CD14-positive monocyte (primary cell): ENCODE data around the gene TRIM31. TPM values are rescaled to one million over a fixed set of nuclear protein-coding genes. Genes with fewer than 3 reads are reported as not detected.

ENCODE experiments used
- DNase-seq, 3 donors: peaks; one replicate each; pipeline ENCODE4 v3.0.0-alpha.2; 2011 to 2022
- H2AFZ ChIP-seq: 2 replicates; pipeline ENCODE4 v1.6.0; 2012; ENCODE audit warnings: mild to moderate bottlenecking, low read depth, low read length, inconsistent platforms; ENCODE audit not compliant: insufficient read depth, poor library complexity, severe bottlenecking
- H3K27ac ChIP-seq, 2 donors: 1 replicate in 1 of 2; 2 replicates in 1 of 2; pipeline ENCODE4 v1.5.1; 2012 to 2013; ENCODE audit warnings: low read length in 2 of 2, control low read depth in 1 of 2, inconsistent platforms in 1 of 2, low read depth in 1 of 2, mild to moderate bottlenecking in 1 of 2
- H3K27me3 ChIP-seq, 2 donors: one replicate each; pipeline versions ENCODE4 v1.6.0 to v1.6.1; 2011 to 2013; ENCODE audit warnings: low read length in 2 of 2; ENCODE audit not compliant: control insufficient read depth in 2 of 2, insufficient read depth in 2 of 2
- H3K36me3 ChIP-seq, 2 donors: replicated peaks in 1 of 2; 1 replicate in 1 of 2; 2 replicates in 1 of 2; pipeline versions ENCODE4 v1.5.1 to v1.6.1; 2012 to 2013; ENCODE audit warnings: low read length in 2 of 2, control low read depth in 1 of 2, inconsistent platforms in 1 of 2, mild to moderate bottlenecking in 1 of 2; ENCODE audit not compliant: insufficient read depth in 2 of 2, control insufficient read depth in 1 of 2
- H3K4me1 ChIP-seq, 2 donors: 1 replicate in 1 of 2; 2 replicates in 1 of 2; pipeline versions ENCODE4 v1.5.1 to v1.6.1; 2012 to 2013; ENCODE audit warnings: low read length in 2 of 2, control low read depth in 1 of 2, inconsistent platforms in 1 of 2, mild to moderate bottlenecking in 1 of 2, moderate library complexity in 1 of 2; ENCODE audit not compliant: insufficient read depth in 2 of 2, control insufficient read depth in 1 of 2
- H3K4me2 ChIP-seq: replicated peaks from 2 replicates; pipeline ENCODE3; 2012; ENCODE audit warnings: low read length, moderate library complexity, mild to moderate bottlenecking; ENCODE audit not compliant: poor library complexity, severe bottlenecking; ENCODE audit errors: extremely low read depth
- H3K4me3 ChIP-seq, 3 experiments: fragments of 200-600 bp in 1 of 3; sonication (generic) in 1 of 3; replicated peaks in 1 of 3; 1 replicate in 2 of 3; 2 replicates in 1 of 3; pipeline ENCODE4 v1.5.1; 2011 to 2013; ENCODE audit warnings: low read length in 3 of 3, mild to moderate bottlenecking in 3 of 3, control low read depth in 2 of 3, low read depth in 2 of 3, inconsistent platforms in 1 of 3, moderate library complexity in 1 of 3
- H3K79me2 ChIP-seq: 2 replicates; pipeline ENCODE4 v1.6.0; 2012; ENCODE audit warnings: mild to moderate bottlenecking, control low read depth, inconsistent platforms, low read length, moderate library complexity; ENCODE audit not compliant: insufficient read depth
- H3K9ac ChIP-seq: 2 replicates; pipeline ENCODE4 v1.6.0; 2017; ENCODE audit warnings: low read length, mild to moderate bottlenecking; ENCODE audit not compliant: insufficient read depth, poor library complexity, severe bottlenecking
- H3K9me3 ChIP-seq, 2 donors: replicated peaks in 1 of 2; 1 replicate in 1 of 2; 2 replicates in 1 of 2; pipeline versions ENCODE4 v1.5.1 to v1.6.1; 2012 to 2013; ENCODE audit warnings: low read length in 2 of 2, control low read depth in 1 of 2; ENCODE audit not compliant: control insufficient read depth in 1 of 2, insufficient read depth in 1 of 2
- H4K20me1 ChIP-seq: 2 replicates; pipeline ENCODE4 v1.6.0; 2012; ENCODE audit warnings: mild to moderate bottlenecking, low read length, control low read depth, moderate library complexity; ENCODE audit not compliant: insufficient read depth
- H3K27ac Mint-ChIP-seq, 7 donors: one replicate each; pipeline ENCODE4 v1.8.0; 2020; ENCODE audit warnings: mild to moderate bottlenecking in 7 of 7, mixed read lengths in 7 of 7, moderate library complexity in 6 of 7, inconsistent platforms in 2 of 7
- H3K27me3 Mint-ChIP-seq, 3 donors: one replicate each; pipeline ENCODE4 v1.8.0; 2021 to 2022; ENCODE audit warnings: low read depth in 3 of 3, mild to moderate bottlenecking in 3 of 3, mixed read lengths in 3 of 3, moderate library complexity in 3 of 3, inconsistent platforms in 1 of 3
- H3K36me3 Mint-ChIP-seq, 2 donors: one replicate each; pipeline ENCODE4 v1.8.0; 2020; ENCODE audit warnings: mixed read lengths in 2 of 2, inconsistent platforms in 1 of 2, mild to moderate bottlenecking in 1 of 2
- H3K4me1 Mint-ChIP-seq: one replicate; pipeline ENCODE4 v1.8.0; 2020; ENCODE audit warnings: mild to moderate bottlenecking, mixed read lengths
- H3K4me3 Mint-ChIP-seq, 2 donors: one replicate each; pipeline ENCODE4 v1.8.0; 2020; ENCODE audit warnings: mild to moderate bottlenecking in 2 of 2, mixed read lengths in 2 of 2, moderate library complexity in 1 of 2
- H3K9me3 Mint-ChIP-seq, 7 donors: one replicate each; pipeline ENCODE4 v1.8.0; 2020 to 2022; ENCODE audit warnings: mixed read lengths in 7 of 7, mild to moderate bottlenecking in 6 of 7, moderate library complexity in 6 of 7, inconsistent platforms in 2 of 7
- WGBS: methylation state at CpG from one replicate; pipeline ENCODE4 v1.1.5; 2013; ENCODE audit warnings: missing lambda C conversion rate; ENCODE audit not compliant: insufficient coverage; 5-methylcytosine and 5-hydroxymethylcytosine counted together
- intact Hi-C, 2 donors: fragments of 100-400 bp; cut with micrococcal nuclease; formaldehyde crosslinking; loops; one replicate each; pipeline versions ENCODE4 v1.15.0 to v1.15.1; 2023
- polyA plus RNA-seq, 3 donors: library from polyadenylated mRNA; depleted of rRNA in 1 of 3; unstranded in 2 of 3; stranded (reverse) in 1 of 3; fragments of 300-500 nt in 2 of 3; fragments of >200 nt in 1 of 3; fragmentation: Illumina TruSeq in 2 of 3; gene quantifications; 1 replicate in 2 of 3; 2 replicates in 1 of 3; pipeline ENCODE4 v1.2.3, GENCODE V29; 2012 to 2021
- TF ChIP-seq, protein P1 (sequence below): fragments of 200-600 bp; IDR thresholded peaks from one replicate; pipeline ENCODE4 v1.8.0; 2022; ENCODE audit warnings: antibody characterized with exemption, mild to moderate bottlenecking

TRIM31 gene
- polyA plus RNA-seq, 3 donors: not detected

- no peaks in the 10 kb centered on the region for H3K9me3 ChIP-seq
- Mint-ChIP-seq H3K36me3 (peaks cover 21 to 27% of the 10 kb centered on the region in 2 donors), H3K9me3 (no peaks in the 10 kb centered on the region), H3K4me3 (peak overlapping the region; percentile 93 to 97), H3K4me1 (peaks cover 38% of the 10 kb centered on the region), H3K27me3 (no peaks in the 10 kb centered on the region), H3K27ac (peak overlapping the region; percentile 94 to 99 (median 98))
- H3K4me2 ChIP-seq: peak overlapping the region; percentile 95
- H3K79me2 ChIP-seq: peaks cover 47% of the 10 kb centered on the region
- H3K27me3 ChIP-seq: no peaks in the 10 kb centered on the region
- peak overlapping the region; percentile 93 to 95 for H3K27ac ChIP-seq
- H3K9ac ChIP-seq: peak overlapping the region; percentile 79
- H3K4me3 ChIP-seq: peak overlapping the region; percentile 92 to 96 (median 95)
- WGBS: 51% methylated on average over 4 of the region's 13 CpGs
- peak overlapping the region; percentile 84 for H2AFZ ChIP-seq
- H4K20me1 ChIP-seq: no peaks in the 10 kb centered on the region
- peaks cover 30 to 36% of the 10 kb centered on the region in 2 donors for H3K4me1 ChIP-seq
- H3K36me3 ChIP-seq: peaks cover 6 to 20% of the 10 kb centered on the region in 2 donors
- TF ChIP-seq, protein P1, sequence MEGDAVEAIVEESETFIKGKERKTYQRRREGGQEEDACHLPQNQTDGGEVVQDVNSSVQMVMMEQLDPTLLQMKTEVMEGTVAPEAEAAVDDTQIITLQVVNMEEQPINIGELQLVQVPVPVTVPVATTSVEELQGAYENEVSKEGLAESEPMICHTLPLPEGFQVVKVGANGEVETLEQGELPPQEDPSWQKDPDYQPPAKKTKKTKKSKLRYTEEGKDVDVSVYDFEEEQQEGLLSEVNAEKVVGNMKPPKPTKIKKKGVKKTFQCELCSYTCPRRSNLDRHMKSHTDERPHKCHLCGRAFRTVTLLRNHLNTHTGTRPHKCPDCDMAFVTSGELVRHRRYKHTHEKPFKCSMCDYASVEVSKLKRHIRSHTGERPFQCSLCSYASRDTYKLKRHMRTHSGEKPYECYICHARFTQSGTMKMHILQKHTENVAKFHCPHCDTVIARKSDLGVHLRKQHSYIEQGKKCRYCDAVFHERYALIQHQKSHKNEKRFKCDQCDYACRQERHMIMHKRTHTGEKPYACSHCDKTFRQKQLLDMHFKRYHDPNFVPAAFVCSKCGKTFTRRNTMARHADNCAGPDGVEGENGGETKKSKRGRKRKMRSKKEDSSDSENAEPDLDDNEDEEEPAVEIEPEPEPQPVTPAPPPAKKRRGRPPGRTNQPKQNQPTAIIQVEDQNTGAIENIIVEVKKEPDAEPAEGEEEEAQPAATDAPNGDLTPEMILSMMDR: no peak
- peak in 1 of 3 donors; percentile 20 for DNase-seq
- intact Hi-C loops: loop anchor here in 1 of 2 donors (10.0 kb wide), 2 partner anchors 137 to 263 kb away; partner anchors contain the start of gene TRIM39
These were observed 50.9 kb downstream of the TRIM31 start for GRCh38 chr6:30061858-30062458.

GRCh38 chr6:30061092-30061857 is 51.6 kb downstream of the TRIM31 start, which contains the start of gene POLR1H:
Gene POLR1H (plus strand): TSS chr6:30061265. CDS start chr6:30061525, 260 bp downstream.
- WGBS: 0% methylated on average over 43 of the region's 48 CpGs
- peaks cover 26 to 30% of the 10 kb centered on the region in 2 donors for H3K36me3 Mint-ChIP-seq

More at GRCh38 chr6:30061092-30061857, 51.6 kb downstream of the TRIM31 start, which contains the start of gene POLR1H:
- DNase-seq: peak; percentile 90 to 93 (median 92)
- H2AFZ ChIP-seq: peak within 1 kb of the TSS; percentile 84
- H3K4me3 ChIP-seq: peak within 1 kb of the TSS; percentile 92 to 96 (median 95)
- peak within 1 kb of the TSS; percentile 93 to 97 for H3K4me3 Mint-ChIP-seq
- H3K27ac Mint-ChIP-seq: peak within 1 kb of the TSS; percentile 94 to 99 (median 98)
- H4K20me1 ChIP-seq: no peaks in the 10 kb centered on the region
- H3K27ac ChIP-seq: peak within 1 kb of the TSS; percentile 93 to 95
- H3K4me1 ChIP-seq: peaks cover 30 to 32% of the 10 kb centered on the region in 2 donors
- no peaks in the 10 kb centered on the region for H3K27me3 Mint-ChIP-seq
- H3K27me3 ChIP-seq: no peaks in the 10 kb centered on the region
- no peaks in the 10 kb centered on the region for H3K9me3 Mint-ChIP-seq
- no peaks in the 10 kb centered on the region for H3K9me3 ChIP-seq
- peaks cover 34% of the 10 kb centered on the region for H3K4me1 Mint-ChIP-seq
- peaks cover 47% of the 10 kb centered on the region for H3K79me2 ChIP-seq
- H3K4me2 ChIP-seq: peak within 1 kb of the TSS; percentile 95
- TF ChIP-seq, protein P1: no peak
- peaks cover 6 to 25% of the 10 kb centered on the region in 2 donors for H3K36me3 ChIP-seq
- intact Hi-C loops: loop anchor here in 1 of 2 donors (10.0 kb wide), 2 partner anchors 136 to 264 kb away; partner anchors contain the start of gene TRIM39
- peak within 1 kb of the TSS; percentile 79 for H3K9ac ChIP-seq
